K562 (cell line): ENCODE data around the gene INO80C. TPM values are rescaled to one million over a fixed set of nuclear protein-coding genes. Genes with fewer than 3 reads are reported as not detected.

Experiments used
- ATAC-seq: fragments of 200-7000 bp; cut with Tn5 transposase; 3 replicates; pipeline ENCODE4 v1.9.1; 2020; ENCODE audit warnings: moderate library complexity
- BruUV-seq: library from RNA; stranded (reverse); fragments of 400-500 nt; replicated peaks from 2 replicates; lab custom pipeline; 2021; lab: Mats Ljungman, UMichigan
- CTCF ChIA-PET: fragments of 300-600 bp; formaldehyde crosslinking; extraction: SDS; loops from one replicate; lab custom pipeline; 2021; ENCODE audit warnings: low intra/inter-chr PET ratio; lab: Yijun Ruan, JAX
- POLR2A ChIA-PET: fragments of 300-600, 350-650 bp; sonication (Branson Sonifier 250); formaldehyde crosslinking; extraction: SDS; loops from one replicate; lab custom pipeline; 2021; ENCODE audit warnings: antibody characterized with exemption, inconsistent platforms; lab: Yijun Ruan, JAX
- DNase-seq, 4 experiments: peaks; one replicate each; pipeline versions ENCODE4 v3.0.0 to v3.0.0-alpha.2; 2011 to 2018; ENCODE audit warnings: low spot score in 3 of 4, mixed read lengths in 3 of 4; ENCODE audit errors: extremely low read depth in 1 of 4
- FAIRE-seq: peaks from 2 replicates; lab custom pipeline; 2011; peaks lifted over from hg19 to GRCh38; lab: Jason Lieb, UNC
- H2AFZ ChIP-seq: 2 replicates; pipeline ENCODE4 v1.6.0; 2011; ENCODE audit warnings: low read depth, low read length, control low read depth, inconsistent platforms
- H3K27ac ChIP-seq: fragments of 200-600 bp; 3 replicates; pipeline ENCODE4 v1.8.0; 2011; ENCODE audit warnings: low read depth, mild to moderate bottlenecking, control low read depth, inconsistent platforms, low read length, moderate library complexity, mixed read lengths; ENCODE audit errors: extremely low read depth
- H3K27me3 ChIP-seq, 2 experiments: fragments of 300-600 bp in 1 of 2; 2 replicates in 1 of 2; 3 replicates in 1 of 2; pipeline versions ENCODE4 v1.6.0 to v1.8.0; 2011; ENCODE audit warnings: inconsistent platforms in 2 of 2, low read length in 2 of 2, mild to moderate bottlenecking in 1 of 2, mixed read lengths in 1 of 2, moderate library complexity in 1 of 2; ENCODE audit not compliant: control insufficient read depth in 2 of 2, insufficient read depth in 2 of 2
- H3K36me3 ChIP-seq: fragments of 300-600 bp; 3 replicates; pipeline ENCODE4 v1.8.0; 2011; ENCODE audit warnings: mild to moderate bottlenecking, low read length, inconsistent platforms; ENCODE audit not compliant: control insufficient read depth, insufficient read depth
- H3K4me1 ChIP-seq, 2 experiments: fragments of 200-600 bp in 1 of 2; replicated peaks in 1 of 2; 2 replicates in 1 of 2; 3 replicates in 1 of 2; pipeline versions ENCODE4 v1.5.1 to v1.8.0; 2011; ENCODE audit warnings: inconsistent platforms in 2 of 2, low read length in 2 of 2, mild to moderate bottlenecking in 1 of 2, mixed read lengths in 1 of 2, moderate library complexity in 1 of 2; ENCODE audit not compliant: control insufficient read depth in 2 of 2, insufficient read depth in 2 of 2
- H3K4me2 ChIP-seq: 2 replicates; pipeline ENCODE4 v1.6.1; 2011; ENCODE audit warnings: low read length, control low read depth, inconsistent platforms, mixed read lengths; ENCODE audit not compliant: insufficient read depth
- H3K4me3 ChIP-seq: fragments of 200-600 bp; sonication (generic), shearing (Covaris generic); 2 replicates; pipeline ENCODE4 v1.5.1; 2016; ENCODE audit warnings: control low read depth, inconsistent platforms
- H3K79me2 ChIP-seq: fragments of 200-600 bp; 3 replicates; pipeline ENCODE4 v1.8.0; 2011; ENCODE audit warnings: low read length, inconsistent platforms; ENCODE audit not compliant: control insufficient read depth, insufficient read depth
- H3K9ac ChIP-seq, 2 experiments: 2 replicates each; pipeline versions ENCODE4 v1.6.0 to v1.6.1; 2011; ENCODE audit warnings: low read depth in 2 of 2, low read length in 2 of 2, control low read depth in 1 of 2, inconsistent platforms in 1 of 2, mild to moderate bottlenecking in 1 of 2, mixed read lengths in 1 of 2; ENCODE audit not compliant: insufficient read depth in 1 of 2
- H3K9me1 ChIP-seq: one replicate; pipeline ENCODE4 v1.6.0; 2011; ENCODE audit warnings: inconsistent platforms, mild to moderate bottlenecking, low read length, moderate library complexity; ENCODE audit not compliant: control insufficient read depth, insufficient read depth
- H3K9me3 ChIP-seq: replicated peaks from 2 replicates; pipeline ENCODE4 v1.5.1; 2011; ENCODE audit warnings: low read depth, low read length, inconsistent platforms; ENCODE audit not compliant: control insufficient read depth, insufficient read depth
- H4K20me1 ChIP-seq: replicated peaks from 2 replicates; pipeline ENCODE4 v1.6.1; 2011; ENCODE audit warnings: low read length, inconsistent platforms, mixed read lengths; ENCODE audit not compliant: control insufficient read depth, insufficient read depth
- ASH1L ChIP-seq: fragments of 450-650 bp; IDR thresholded peaks from 2 replicates; pipeline ENCODE4 v1.6.1; 2018; ENCODE audit warnings: borderline replicate concordance, mild to moderate bottlenecking, low read depth; ENCODE audit not compliant: partially characterized antibody
- EP300 ChIP-seq: IDR thresholded peaks from 2 replicates; pipeline ENCODE4 v1.6.1; 2012; ENCODE audit warnings: low read length, improper control_type of control experiment
- HEY1 ChIP-seq: fragments of 250-450 bp; sonication (Bioruptor Pico); IDR thresholded peaks from 2 replicates; pipeline ENCODE4 v1.5.0; 2020; ENCODE audit warnings: mild to moderate bottlenecking, moderate library complexity, borderline replicate concordance
- KLF6 ChIP-seq: fragments of 250-450 bp; sonication (Bioruptor Pico); IDR thresholded peaks from 2 replicates; pipeline ENCODE4 v1.4.0; 2020; ENCODE audit warnings: mild to moderate bottlenecking, moderate library complexity, borderline replicate concordance
- MAZ ChIP-seq, 2 experiments: fragments of 450-650 bp in 1 of 2; sonication (generic) in 1 of 2; formaldehyde crosslinking; IDR thresholded peaks in 1 of 2; conservative IDR thresholded peaks in 1 of 2; 2 replicates each; pipeline versions ENCODE4 v1.4.0 to v1.5.0; 2020; ENCODE audit warnings: mild to moderate bottlenecking in 1 of 2, missing genetic modification reagents in 1 of 2
- NCOR1 ChIP-seq: fragments of 450-650 bp; IDR thresholded peaks from 2 replicates; pipeline ENCODE4 v1.6.1; 2016; ENCODE audit warnings: mild to moderate bottlenecking, moderate library complexity
- RBFOX2 ChIP-seq: fragments of 200-400 bp; formaldehyde crosslinking; IDR thresholded peaks from 2 replicates; pipeline ENCODE4 v1.6.1; 2017; ENCODE audit warnings: low read depth, mild to moderate bottlenecking, low read length, moderate library complexity
- RBM34 ChIP-seq: fragments of 200-400 bp; formaldehyde crosslinking; IDR thresholded peaks from 2 replicates; pipeline ENCODE4 v1.6.1; 2018; ENCODE audit warnings: low read length, borderline replicate concordance; ENCODE audit not compliant: insufficient read depth
- SAP30 ChIP-seq: fragments of 200-600 bp; sonication (generic); IDR thresholded peaks from 2 replicates; pipeline ENCODE4 v1.6.1; 2012; ENCODE audit warnings: borderline replicate concordance, low read depth, mild to moderate bottlenecking, moderate library complexity, low read length, control low read depth, inconsistent platforms; ENCODE audit not compliant: insufficient read depth, poor library complexity, severe bottlenecking
- SNAPC5 ChIP-seq: fragments of 250-450 bp; sonication (Bioruptor Pico); IDR thresholded peaks from 2 replicates; pipeline ENCODE4 v1.8.0; 2021; ENCODE audit warnings: moderate library complexity, mild to moderate bottlenecking, inconsistent platforms
- TAF7 ChIP-seq: fragments of 450-650 bp; IDR thresholded peaks from 2 replicates; pipeline ENCODE4 v1.6.1; 2016; ENCODE audit warnings: missing genetic modification characterization, missing compliant biosample characterization
- U2AF2 ChIP-seq: fragments of 200-400 bp; formaldehyde crosslinking; optimal IDR thresholded peaks from 2 replicates; pipeline ENCODE3; 2017; ENCODE audit warnings: low read depth, mild to moderate bottlenecking, low read length
- ZNF217 ChIP-seq: sonication (generic); formaldehyde crosslinking; IDR thresholded peaks from 2 replicates; pipeline ENCODE4 v1.8.0; 2022; ENCODE audit warnings: mild to moderate bottlenecking, missing genetic modification reagents
- ZNF444 ChIP-seq: fragments of 250-450 bp; sonication (Bioruptor Pico); IDR thresholded peaks from 2 replicates; pipeline ENCODE4 v1.4.0; 2020; ENCODE audit warnings: mild to moderate bottlenecking, moderate library complexity
- WGBS: fragments of 100-300 bp; shearing (Covaris generic); methylation state at CpG from one replicate; pipeline ENCODE4 v1.1.6; 2016; ENCODE audit warnings: low coverage, mixed read lengths; ENCODE audit not compliant: insufficient coverage; ENCODE audit errors: missing lambda C conversion rate; 5-methylcytosine and 5-hydroxymethylcytosine counted together
- in situ Hi-C: fragments of 300-500 bp; cut with MboI; formaldehyde crosslinking; loops from 4 replicates; pipeline ENCODE4 v1.15.0; 2018; ENCODE audit warnings: inconsistent platforms, mixed read lengths
- intact Hi-C: fragments of 100-400 bp; cut with micrococcal nuclease; formaldehyde crosslinking; loops from 2 replicates; pipeline ENCODE4 v1.14.2; 2022
- polyA plus RNA-seq, 8 experiments: library from polyadenylated mRNA; depleted of rRNA in 4 of 8; stranded (reverse) in 5 of 8; unstranded in 3 of 8; fragments of >200 nt; fragmentation: Nextera tagmentation in 2 of 8; fragmentation: Illumina TruSeq in 1 of 8; extraction: Ambion mirVana in 2 of 8; extraction: Trizol in 1 of 8; gene quantifications; 2 replicates each; pipeline versions ENCODE4 v1.2.1 to v1.2.3, GENCODE V29; 2011 to 2014; ENCODE audit warnings: inconsistent platforms in 1 of 8, missing spikeins in 1 of 8
- total RNA-seq, 7 experiments: library from RNA; depleted of rRNA in 6 of 7; stranded (reverse); fragments of >200 nt in 6 of 7; fragmentation: Illumina TruSeq in 2 of 7; extraction: Trizol in 2 of 7; gene quantifications; 2 replicates each; pipeline versions ENCODE4 v1.2.1 to v1.2.3, GENCODE V29; 2011 to 2021; ENCODE audit warnings: low replicate concordance in 1 of 7

INO80C gene
- total and polyA plus RNA-seq, 9 of the 15 experiments (the other 6 are each of a cell fraction or from before 2014, with no cell fraction given), result 14.3 to 53.3 (median 46.6) TPM

DNA sequence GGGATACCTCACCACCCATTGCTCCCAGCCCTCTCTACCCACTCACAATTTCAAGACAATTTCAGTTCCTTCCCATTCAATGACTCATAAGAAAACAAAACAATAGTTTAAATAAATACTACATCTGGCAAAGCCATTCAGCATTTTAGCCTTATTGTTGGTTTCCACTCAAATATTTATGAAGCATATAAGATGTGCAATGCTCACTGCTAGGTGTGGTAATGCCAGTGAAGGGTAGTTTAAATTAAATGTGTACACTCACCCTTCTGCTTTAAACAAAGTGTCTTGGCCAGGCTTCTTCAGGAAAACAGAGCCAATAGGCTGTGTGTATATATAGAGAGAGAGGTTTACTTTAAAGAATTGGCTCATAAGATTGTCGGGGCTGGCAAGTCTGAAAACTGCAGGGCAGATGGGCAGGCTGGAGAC is 37.0 kb downstream of the INO80C start:
- H3K4me3 ChIP-seq, result no peak overlapping the region
- H3K9ac ChIP-seq, result no peak overlapping the region
- BruUV-seq, result no TSS peak
- no peaks in the 10 kb centered on the region for H3K9me1 ChIP-seq
- TF ChIP-seq EP300 (no peak), HEY1 (CRISPR knock-in tag) (no peak), RBM34 (no peak), SAP30 (no peak), U2AF2 (no peak), KLF6 (CRISPR knock-in tag) (no peak)
- TF ChIP-seq, all 486 proteins: peak for 0
- CTCF ChIA-PET, result no interaction called here
- Histone ChIP-seq H3K4me1 (peaks cover 18 to 64% of the 10 kb centered on the region in 2 experiments), H3K27me3 (no peaks in the 10 kb centered on the region), H3K9me3 (no peaks in the 10 kb centered on the region), H2AFZ (no peak overlapping the region), H3K36me3 (no peaks in the 10 kb centered on the region), H3K27ac (no peak overlapping the region), H4K20me1 (no peaks in the 10 kb centered on the region), H3K79me2 (no peaks in the 10 kb centered on the region), H3K4me2 (no peak overlapping the region)
- ATAC-seq (no peak), DNase-seq (no peak), FAIRE-seq (no peak)
- POLR2A ChIA-PET, result no interaction called here
- in situ Hi-C loops, result no loop called here
- WGBS, result 59% methylated on average over 1 of the region's 1 CpG
- intact Hi-C loops, result no loop called here

- Histone ChIP-seq H3K79me2 (no peaks in the 10 kb centered on the region), H3K9me1 (no peaks in the 10 kb centered on the region), H3K36me3 (no peaks in the 10 kb centered on the region), H3K4me2 (no peak overlapping the region), H2AFZ (no peak overlapping the region), H3K9ac (no peak overlapping the region), H3K4me3 (no peak overlapping the region), H3K27ac (no peak overlapping the region), H3K9me3 (no peaks in the 10 kb centered on the region), H3K4me1 (peaks cover 18 to 60% of the 10 kb centered on the region in 2 experiments), H3K27me3 (no peaks in the 10 kb centered on the region), H4K20me1 (no peaks in the 10 kb centered on the region)
- no TSS peak for BruUV-seq
- DNase-seq (no peak), FAIRE-seq (no peak), ATAC-seq (no peak)
- 54% methylated on average over 2 of the region's 2 CpGs for WGBS
- ChIA-PET POLR2A (no interaction called here), CTCF (no interaction called here)
- intact Hi-C loops, result no loop called here
- in situ Hi-C loops, result no loop called here
- TF ChIP-seq MAZ (CRISPR knock-in tag; conservative IDR thresholded peaks at IDR 0.05 in 1 of 2, IDR thresholded peaks at IDR 0.05 in 1 of 2), result no peak
- no peak for TF ChIP-seq ZNF217 (CRISPR knock-in tag)
- TF ChIP-seq ZNF444 (CRISPR knock-in tag), result no peak
- no peak for TF ChIP-seq ASH1L
- TF ChIP-seq RBFOX2, result no peak
- TF ChIP-seq TAF7 (tag), result no peak
- TF ChIP-seq SNAPC5, result no peak
- TF ChIP-seq NCOR1, result no peak
Observed at GRCh38 chr18:35459997-35460396, 37.8 kb downstream of the INO80C start.
